Activated T-cell treated with anti-CD3 and anti-CD28 coated beads for 48 hours (primary cell): ENCODE data around the gene OPCML.

ENCODE experiments used
- DNase-seq: peaks from one replicate; pipeline ENCODE4 v3.0.0-alpha.2; 2020; ENCODE audit warnings: low read depth

Gene OPCML

GRCh38 chr11:133133050-133133449 lies 399.3 kb downstream of the OPCML start:
- no peak for DNase-seq

DNA sequence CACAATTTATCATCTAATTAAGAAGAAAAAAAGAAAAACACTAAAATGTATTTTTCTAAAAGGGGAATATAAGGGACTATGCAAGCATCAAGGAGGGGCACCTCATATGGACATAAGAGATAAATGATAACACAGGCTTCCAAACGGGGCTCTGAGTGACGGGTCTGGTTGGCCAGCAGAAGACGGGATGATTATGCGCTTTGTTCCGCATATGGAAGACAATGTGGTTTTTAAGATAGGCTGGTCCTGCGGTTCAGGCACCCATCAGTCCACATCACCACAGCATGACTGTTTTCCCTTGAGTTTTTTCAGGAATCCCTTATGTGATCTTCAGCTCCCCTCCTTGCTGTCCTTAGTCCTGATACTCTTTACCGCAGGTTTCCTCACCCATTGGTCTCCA lies 404.6 kb downstream of the OPCML start:
- DNase-seq, result no peak

DNA sequence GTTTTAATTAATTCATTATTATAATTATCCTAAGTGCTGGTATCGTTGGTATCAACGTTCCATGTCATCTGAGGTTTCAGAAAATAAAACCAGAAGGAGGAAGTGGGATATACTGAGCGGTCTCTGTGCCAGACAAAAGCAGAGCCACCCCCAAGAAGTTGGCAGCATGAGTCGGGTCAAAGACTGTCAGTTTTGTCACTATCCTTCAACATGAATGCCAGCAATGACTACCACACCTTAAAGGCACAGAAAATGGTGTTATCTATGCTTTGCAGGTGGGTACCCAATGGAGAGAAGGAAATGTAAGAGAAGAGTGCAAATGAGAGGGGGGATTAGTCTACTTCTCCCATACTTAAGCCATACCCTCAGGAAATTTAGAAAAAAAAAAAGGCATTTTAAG lies 408.5 kb downstream of the OPCML start:
- no peak for DNase-seq

GRCh38 chr11:133123366-133123765 lies 408.9 kb downstream of the OPCML start:
- no peak for DNase-seq

DNA sequence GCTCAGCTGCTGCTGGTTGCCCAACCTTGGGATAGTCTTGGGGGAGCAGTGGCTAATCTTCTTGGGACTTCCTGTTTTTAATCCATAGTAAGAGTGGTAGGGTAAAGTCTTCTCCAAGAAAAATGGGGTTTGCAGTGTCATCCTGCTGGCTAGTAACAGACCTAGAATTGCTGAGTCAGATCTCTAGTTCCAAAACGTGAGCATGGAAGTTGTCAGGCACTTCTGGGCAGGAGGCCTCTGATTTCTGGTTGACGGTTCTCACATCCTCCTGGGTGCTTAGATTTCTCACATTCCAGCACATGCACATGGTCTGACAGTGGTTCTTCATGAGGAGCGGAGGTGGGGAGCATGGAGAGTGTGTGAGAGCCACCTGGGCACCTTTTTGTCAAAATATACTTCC lies 410.0 kb downstream of the OPCML start:
- no peak for DNase-seq

DNA sequence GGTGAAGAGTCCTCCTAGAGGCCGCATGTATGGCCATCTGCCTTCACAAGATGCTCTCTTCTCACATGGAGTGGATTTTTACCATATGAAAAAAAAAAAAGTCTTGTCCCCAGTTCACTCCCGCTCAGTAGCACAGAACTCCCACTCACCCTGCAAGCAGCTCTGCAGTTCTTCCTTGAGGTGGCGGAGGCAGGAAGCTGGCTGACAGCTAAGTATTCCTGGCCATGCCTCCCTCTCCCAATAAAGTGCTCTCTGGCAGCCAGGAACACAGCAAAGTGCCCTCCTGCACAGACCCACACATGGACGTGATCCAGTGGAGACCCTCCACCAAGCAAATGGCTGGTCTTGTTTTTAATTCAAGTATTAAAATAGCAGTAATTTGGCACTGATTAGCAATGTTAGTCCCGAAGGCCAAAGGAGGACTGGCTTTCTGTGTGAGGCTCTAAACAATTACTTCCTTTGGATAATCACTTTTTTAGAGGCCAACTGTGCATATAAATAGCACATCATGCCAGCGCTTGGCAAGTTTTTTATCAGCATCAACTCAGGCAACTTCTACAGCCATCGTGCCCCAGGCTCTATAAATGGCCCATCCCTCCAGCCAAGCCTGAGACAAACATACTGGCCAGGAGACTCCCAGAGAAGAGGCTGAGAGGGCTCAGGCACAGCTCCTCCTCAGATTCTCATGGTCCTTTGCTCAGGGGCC lies 413.6 kb downstream of the OPCML start:
- no peak for DNase-seq

DNA sequence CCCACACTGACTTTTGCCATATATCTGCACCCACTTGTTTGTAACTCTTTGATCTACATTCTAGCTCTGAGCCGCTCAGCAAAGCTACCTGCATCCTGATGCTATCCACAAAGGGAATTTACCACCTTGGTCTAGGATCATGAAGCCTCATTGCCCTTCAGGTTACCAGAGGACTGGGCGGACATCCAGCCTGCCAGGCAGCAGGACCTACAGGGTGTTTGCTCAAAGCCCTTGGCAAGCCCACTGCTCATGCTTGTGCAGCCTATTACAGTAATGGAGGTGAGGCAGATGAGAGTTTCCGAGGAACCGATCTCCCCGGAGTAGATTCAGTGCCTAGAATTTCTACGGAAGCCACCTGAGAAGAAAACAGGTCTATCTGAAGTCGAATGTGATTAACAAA lies 417.2 kb downstream of the OPCML start:
- DNase-seq, result no peak

- no peak for DNase-seq
These were observed 424.5 kb downstream of the OPCML start for GRCh38 chr11:133107763-133108162.

- no peak for DNase-seq
These were observed 425.2 kb downstream of the OPCML start for GRCh38 chr11:133107136-133107535.

DNA sequence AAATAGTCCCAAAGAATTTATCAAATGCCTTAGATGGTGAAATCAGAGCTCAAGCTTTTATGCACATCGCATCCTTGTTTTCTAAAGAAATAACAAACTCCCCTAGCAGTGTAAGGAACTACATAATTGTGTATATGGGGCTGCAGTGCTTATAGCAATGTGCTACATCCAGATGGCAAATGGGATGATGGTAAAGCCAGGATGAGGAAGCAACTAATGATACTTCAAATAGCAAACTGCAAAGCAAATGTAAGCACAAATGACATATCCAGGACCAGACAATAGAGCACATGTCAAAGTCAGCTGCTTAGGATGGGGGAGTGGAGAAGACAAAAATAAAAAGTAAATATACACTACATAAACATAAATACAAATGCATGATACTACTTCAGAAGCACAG lies 425.9 kb downstream of the OPCML start:
- DNase-seq, result no peak

DNA sequence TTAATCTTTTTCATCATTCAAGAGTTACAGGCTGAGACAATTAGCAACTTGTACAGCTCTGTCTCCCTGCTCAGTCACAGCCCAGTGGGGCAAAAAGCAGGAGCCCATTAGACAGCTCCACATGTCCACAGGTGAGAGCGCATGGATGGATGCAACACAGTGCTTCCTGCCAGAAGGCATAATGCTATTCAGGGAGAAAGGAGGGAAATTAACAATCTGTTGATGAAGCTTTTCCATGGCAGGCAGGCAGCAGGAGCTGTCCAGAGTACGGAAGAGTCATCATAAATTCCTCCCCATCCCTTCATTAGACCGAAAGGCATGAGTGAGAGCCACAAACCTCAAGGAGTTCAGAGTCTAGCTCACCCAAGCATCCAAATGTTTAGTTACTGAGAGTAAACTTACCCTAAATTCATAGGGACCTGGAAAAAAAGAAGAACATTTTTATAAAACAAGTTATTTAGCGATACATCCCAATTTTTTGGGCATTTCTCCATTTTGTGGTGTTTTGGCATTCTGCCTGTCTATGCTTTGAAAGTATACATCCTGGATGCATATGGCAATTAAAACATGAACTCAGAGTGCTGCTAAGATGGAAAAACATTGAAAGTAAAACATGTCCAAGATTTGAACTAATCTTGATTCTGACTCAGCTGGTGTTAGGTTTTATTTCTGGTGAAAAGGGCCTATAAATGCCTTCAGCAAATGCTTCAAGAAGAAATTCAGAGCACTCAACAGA lies 428.1 kb downstream of the OPCML start:
- no peak for DNase-seq

GRCh38 chr11:133096981-133097380 lies 435.3 kb downstream of the OPCML start:
- DNase-seq, result no peak

DNA sequence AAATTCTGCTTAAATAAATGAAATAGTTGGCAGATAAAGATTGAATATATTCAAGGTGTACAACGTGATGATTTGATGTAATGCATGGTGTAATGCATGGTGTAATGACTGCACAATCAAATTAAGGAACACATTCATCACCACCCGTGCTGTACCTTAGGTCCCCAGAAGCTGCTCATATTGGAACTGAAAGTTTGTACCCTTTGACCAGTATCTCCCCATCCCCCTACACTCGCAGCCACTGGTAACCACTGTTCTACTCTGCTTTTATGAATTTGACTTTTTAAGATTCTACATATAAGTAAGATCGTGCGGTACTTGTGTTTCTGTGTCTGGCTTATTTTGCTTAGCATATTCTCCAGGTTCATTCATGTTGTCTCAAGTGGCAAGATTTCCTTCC lies 445.8 kb downstream of the OPCML start:
- DNase-seq, result no peak

GRCh38 chr11:133082841-133083488 lies 449.3 kb downstream of the OPCML start:
- DNase-seq, result peak; percentile 78

DNA sequence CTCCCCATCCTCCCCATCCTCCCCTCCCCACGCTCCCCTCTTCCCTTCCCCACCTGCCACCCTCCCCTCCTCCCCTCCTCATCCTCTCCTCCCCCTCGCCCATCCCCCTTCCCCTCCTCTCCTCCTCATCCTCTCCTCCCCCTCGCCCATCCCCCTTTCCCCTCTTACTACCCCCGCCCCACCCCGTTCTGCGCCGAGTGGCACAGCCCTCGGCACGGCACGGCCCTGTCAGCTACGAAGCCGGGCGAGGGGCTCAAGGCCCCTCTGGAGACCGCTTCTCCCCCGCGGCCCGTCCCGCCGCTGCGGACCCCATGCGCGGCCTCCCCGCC lies 449.9 kb downstream of the OPCML start:
- DNase-seq, result no peak

DNA sequence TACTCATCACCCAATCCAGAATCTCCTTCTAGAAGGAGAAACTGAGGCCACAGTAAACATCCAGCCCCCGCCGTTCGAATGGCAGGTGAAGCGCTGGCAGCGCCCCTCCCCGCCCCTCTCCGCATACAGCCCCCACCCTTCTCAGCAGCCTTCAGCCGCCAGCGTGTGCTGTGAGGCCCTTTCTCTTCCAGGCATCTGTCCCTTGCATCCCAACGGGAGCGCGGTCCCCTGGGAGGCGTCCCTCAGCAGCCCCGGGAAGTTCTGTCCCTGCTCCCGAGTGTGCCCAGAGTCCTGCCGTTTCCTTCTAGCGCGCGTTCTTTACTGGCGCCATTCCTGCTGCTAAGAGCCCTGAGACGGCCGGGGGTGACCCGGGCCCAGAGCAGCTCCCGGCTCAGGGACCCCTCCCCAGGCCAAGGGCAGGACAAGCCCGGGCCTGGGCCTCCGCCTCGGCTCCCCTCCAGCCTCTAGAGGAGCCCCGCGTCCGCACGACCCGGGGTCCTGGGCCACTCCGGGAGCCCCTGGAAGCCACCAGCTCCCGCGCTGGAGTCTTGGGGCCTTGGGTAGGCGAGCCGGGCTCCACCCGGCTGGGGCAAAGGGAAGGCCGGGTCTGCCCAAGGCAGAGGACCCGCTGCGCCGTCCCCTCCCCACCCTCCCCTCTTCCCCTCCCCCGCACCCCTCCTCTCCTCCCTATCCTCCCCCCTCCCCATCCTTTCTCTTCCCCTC lies 450.4 kb downstream of the OPCML start:
- no peak for DNase-seq

GRCh38 chr11:133081020-133081419 lies 451.3 kb downstream of the OPCML start:
- DNase-seq, result no peak

- DNase-seq, result peak; percentile 23
These were observed 453.5 kb downstream of the OPCML start for GRCh38 chr11:133078591-133079404.

DNA sequence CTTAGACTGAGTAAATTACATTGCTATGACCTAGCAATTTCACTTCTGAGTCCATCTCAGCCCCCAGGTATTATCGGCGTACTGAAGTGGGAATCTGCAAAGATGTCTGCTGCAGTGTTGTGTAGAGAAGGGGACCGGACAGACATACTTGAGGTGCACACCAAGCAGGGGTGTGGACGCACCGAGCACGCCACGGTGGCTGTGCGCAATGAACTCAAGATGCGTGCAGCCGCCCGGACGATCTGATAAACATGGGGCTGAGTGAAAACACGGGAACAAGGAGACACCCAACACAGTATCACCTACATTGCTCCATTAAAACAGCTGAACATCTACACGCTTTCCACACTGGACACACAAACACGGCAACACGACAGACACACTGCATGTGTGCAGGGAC lies 454.3 kb downstream of the OPCML start:
- no peak for DNase-seq

DNA sequence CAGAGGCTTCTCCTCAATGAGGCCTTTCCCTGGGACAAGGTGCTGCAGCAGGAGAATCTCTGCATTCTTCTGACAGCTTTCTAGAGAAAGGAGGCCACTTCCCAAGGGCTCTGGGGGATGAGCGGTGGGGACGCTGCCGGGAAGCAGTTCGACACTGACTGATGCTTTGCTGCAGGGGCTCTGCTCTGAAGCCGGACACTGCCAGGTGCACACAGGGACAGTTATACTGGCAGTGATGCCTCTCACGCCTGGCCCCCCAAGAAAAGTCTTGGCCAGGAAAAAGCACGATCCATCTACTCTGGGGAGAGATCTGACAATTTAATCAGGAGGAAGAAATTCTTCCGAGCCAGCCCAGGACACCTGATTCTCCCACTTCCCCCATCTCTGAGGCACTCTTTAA lies 456.9 kb downstream of the OPCML start:
- no peak for DNase-seq

GRCh38 chr11:133072858-133073582 lies 459.3 kb downstream of the OPCML start:
- DNase-seq, result no peak
